Esophagus squamous epithelium (tissue), 5 donors: Measurements from ENCODE around the gene TNFRSF11A. TPM values are rescaled to one million over a fixed set of nuclear protein-coding genes. Genes with fewer than 3 reads are reported as not detected.

ENCODE experiments used
- DNase-seq: peaks from one replicate; lab custom pipeline; 2025; lab: John Stamatoyannopoulos, UW
- H3K27ac ChIP-seq, 4 donors: fragments of 200-600 bp; sonication (generic); one replicate each; pipeline ENCODE4 v1.5.1; 2016 to 2019; ENCODE audit warnings: mild to moderate bottlenecking in 1 of 4
- H3K27me3 ChIP-seq, 4 donors: fragments of 200-600 bp; sonication (generic); 1 replicate in 3 of 4; 2 replicates in 1 of 4; pipeline versions ENCODE4 v1.5.1 to v1.6.0; 2017 to 2021; ENCODE audit warnings: antibody characterized with exemption in 1 of 4
- H3K36me3 ChIP-seq, 3 donors: fragments of 200-600 bp; sonication (generic); one replicate each; pipeline ENCODE4 v1.5.1; 2016 to 2019
- H3K4me1 ChIP-seq, 3 donors: fragments of 200-600 bp; sonication (generic); one replicate each; pipeline ENCODE4 v1.5.1; 2017 to 2019
- H3K4me3 ChIP-seq, 4 donors: fragments of 200-600 bp; sonication (generic); 1 replicate in 3 of 4; 2 replicates in 1 of 4; pipeline ENCODE4 v1.5.1; 2016 to 2019; ENCODE audit warnings: mild to moderate bottlenecking in 2 of 4, moderate library complexity in 1 of 4
- H3K9me3 ChIP-seq, 3 donors: fragments of 200-600 bp; sonication (generic); one replicate each; pipeline ENCODE4 v1.5.1; 2016 to 2019
- POLR2A ChIP-seq, 4 donors: fragments of 450-650 bp; IDR thresholded peaks; one replicate each; pipeline ENCODE4 v1.6.1; 2017; ENCODE audit warnings: antibody characterized with exemption in 4 of 4, mild to moderate bottlenecking in 4 of 4, moderate library complexity in 3 of 4
- WGBS, 2 donors: methylation state at CpG; one replicate each; pipeline ENCODE4 v1.1.5; 2018; 5-methylcytosine and 5-hydroxymethylcytosine counted together
- intact Hi-C: fragments of 100-400 bp; cut with DNase I; formaldehyde crosslinking; loops from one replicate; pipeline ENCODE4 v1.15.0; 2022
- total RNA-seq, 4 donors: library from RNA; depleted of rRNA; stranded (reverse); fragments of >200 nt; gene quantifications; one replicate each; pipeline ENCODE4 v1.1.0, GENCODE V29; 2016
- TF ChIP-seq, protein P1 (sequence below), 6 experiments: fragments of 450-650 bp in 4 of 6; fragments of 200-600 bp in 2 of 6; sonication (generic) in 2 of 6; IDR thresholded peaks; one replicate each; pipeline ENCODE4 v1.5.1; 2016 to 2019; ENCODE audit warnings: antibody characterized with exemption in 6 of 6, mild to moderate bottlenecking in 4 of 6, moderate library complexity in 4 of 6
- donor health status: DM: yes; HTN: yes; CAD: no.

The TNFRSF11A gene
- total RNA-seq, 4 donors from 2014 or later: 1.9 to 5.6 (median 3.6) TPM

DNA sequence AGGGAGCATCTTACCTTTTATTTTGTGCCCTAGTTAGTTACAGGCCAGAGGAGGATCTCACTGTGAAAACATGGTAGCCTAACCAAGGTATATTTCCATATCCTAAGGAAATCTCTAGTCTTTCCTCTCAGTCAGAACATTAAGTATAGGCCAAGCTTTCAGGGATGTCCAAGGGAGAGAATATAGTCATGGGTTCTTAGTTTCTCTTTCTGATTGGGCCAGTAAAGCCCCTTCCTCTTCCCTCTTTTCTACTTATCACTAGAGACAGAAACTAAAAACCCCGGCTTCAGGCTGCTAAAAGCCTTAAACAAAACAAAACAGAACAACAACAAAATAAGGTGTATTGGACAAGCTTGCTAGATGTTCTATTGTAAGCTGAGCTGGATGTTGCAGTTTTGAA lies 44.3 kb upstream of the TNFRSF11A start:
- H3K9me3 ChIP-seq: no peaks in the 10 kb centered on the region
- no peak overlapping the region for H3K27ac ChIP-seq
- TF ChIP-seq, protein P1, sequence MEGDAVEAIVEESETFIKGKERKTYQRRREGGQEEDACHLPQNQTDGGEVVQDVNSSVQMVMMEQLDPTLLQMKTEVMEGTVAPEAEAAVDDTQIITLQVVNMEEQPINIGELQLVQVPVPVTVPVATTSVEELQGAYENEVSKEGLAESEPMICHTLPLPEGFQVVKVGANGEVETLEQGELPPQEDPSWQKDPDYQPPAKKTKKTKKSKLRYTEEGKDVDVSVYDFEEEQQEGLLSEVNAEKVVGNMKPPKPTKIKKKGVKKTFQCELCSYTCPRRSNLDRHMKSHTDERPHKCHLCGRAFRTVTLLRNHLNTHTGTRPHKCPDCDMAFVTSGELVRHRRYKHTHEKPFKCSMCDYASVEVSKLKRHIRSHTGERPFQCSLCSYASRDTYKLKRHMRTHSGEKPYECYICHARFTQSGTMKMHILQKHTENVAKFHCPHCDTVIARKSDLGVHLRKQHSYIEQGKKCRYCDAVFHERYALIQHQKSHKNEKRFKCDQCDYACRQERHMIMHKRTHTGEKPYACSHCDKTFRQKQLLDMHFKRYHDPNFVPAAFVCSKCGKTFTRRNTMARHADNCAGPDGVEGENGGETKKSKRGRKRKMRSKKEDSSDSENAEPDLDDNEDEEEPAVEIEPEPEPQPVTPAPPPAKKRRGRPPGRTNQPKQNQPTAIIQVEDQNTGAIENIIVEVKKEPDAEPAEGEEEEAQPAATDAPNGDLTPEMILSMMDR (IDR thresholded peaks at IDR 0.05): no peak
- TF ChIP-seq POLR2A (IDR thresholded peaks at IDR 0.05): no peak
- peaks cover 0 to 15% (median 3%) of the 10 kb centered on the region in 3 donors for H3K4me1 ChIP-seq
- no peak overlapping the region for H3K4me3 ChIP-seq
- peaks cover 0 to 97% (median 0%) of the 10 kb centered on the region in 3 donors for H3K36me3 ChIP-seq
- intact Hi-C loops: no loop called here
- 45 to 88% methylated on average over 1 of the region's 1 CpG for WGBS, 2 donors
- DNase-seq: no peak
- no peaks in the 10 kb centered on the region for H3K27me3 ChIP-seq

DNA sequence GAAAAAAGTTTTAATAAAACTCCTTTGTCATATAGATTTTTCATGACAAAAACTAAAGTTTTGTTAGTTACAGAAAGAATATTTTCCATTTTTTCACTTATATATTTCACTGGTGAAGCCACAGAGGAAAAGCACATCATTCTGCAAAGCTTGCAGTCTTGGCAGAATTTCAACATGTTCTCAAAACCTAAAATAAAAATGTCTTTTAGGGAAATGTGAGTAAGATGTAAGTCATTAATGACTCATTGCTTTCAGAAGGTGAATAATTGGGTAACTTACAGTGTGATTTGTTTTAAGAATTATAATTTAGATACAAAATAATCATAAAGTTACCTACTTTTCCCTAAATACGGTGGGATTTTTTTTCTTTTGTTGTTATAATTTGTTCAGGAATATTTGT lies 43.4 kb upstream of the TNFRSF11A start:
- 22 to 31% methylated on average over 1 of the region's 1 CpG for WGBS, 2 donors
- H3K27ac ChIP-seq: no peak overlapping the region
- no peak for TF ChIP-seq POLR2A (IDR thresholded peaks at IDR 0.05)
- TF ChIP-seq, protein P1 (IDR thresholded peaks at IDR 0.05): no peak

DNA sequence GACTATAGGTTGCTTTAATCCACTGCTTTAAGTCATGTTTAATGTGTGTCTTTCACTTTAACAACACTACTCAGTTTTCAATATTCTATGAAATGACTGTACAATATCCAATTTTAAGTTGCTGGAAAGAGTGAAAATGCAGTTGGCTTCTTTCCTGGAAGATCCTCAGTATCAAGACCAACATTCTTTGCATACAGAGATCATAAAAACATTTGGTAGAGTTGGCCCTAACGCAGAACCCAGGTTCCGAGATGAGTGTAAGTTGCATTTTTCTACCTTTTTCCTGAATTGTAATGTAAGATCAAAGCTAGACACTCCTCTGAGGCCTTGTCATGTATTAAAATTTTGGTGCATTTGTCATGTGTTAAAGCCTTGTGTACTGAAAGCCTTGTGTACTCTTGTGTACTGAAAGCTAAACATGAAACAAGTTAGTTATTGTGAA lies 42.9 kb upstream of the TNFRSF11A start:
- Histone ChIP-seq H3K4me1 (peaks cover 0 to 15% (median 3%) of the 10 kb centered on the region in 3 donors), H3K27ac (no peak overlapping the region), H3K4me3 (no peak overlapping the region), H3K36me3 (peaks cover 0 to 96% (median 0%) of the 10 kb centered on the region in 3 donors), H3K27me3 (no peaks in the 10 kb centered on the region), H3K9me3 (no peaks in the 10 kb centered on the region)
- TF ChIP-seq, protein P1 (IDR thresholded peaks at IDR 0.05): no peak
- no peak for TF ChIP-seq POLR2A (IDR thresholded peaks at IDR 0.05)
- DNase-seq: no peak
- intact Hi-C loops: no loop called here
- WGBS, 2 donors: 29 to 63% methylated on average over 2 of the region's 2 CpGs

More for the DNA sequence above, 43.4 kb upstream of the TNFRSF11A start:
- H3K36me3 ChIP-seq: peaks cover 0 to 97% (median 0%) of the 10 kb centered on the region in 3 donors
- H3K4me1 ChIP-seq: peaks cover 0 to 15% (median 3%) of the 10 kb centered on the region in 3 donors
- no peaks in the 10 kb centered on the region for H3K27me3 ChIP-seq
- no peaks in the 10 kb centered on the region for H3K9me3 ChIP-seq
- H3K4me3 ChIP-seq: no peak overlapping the region
- DNase-seq: no peak
- intact Hi-C loops: no loop called here

DNA sequence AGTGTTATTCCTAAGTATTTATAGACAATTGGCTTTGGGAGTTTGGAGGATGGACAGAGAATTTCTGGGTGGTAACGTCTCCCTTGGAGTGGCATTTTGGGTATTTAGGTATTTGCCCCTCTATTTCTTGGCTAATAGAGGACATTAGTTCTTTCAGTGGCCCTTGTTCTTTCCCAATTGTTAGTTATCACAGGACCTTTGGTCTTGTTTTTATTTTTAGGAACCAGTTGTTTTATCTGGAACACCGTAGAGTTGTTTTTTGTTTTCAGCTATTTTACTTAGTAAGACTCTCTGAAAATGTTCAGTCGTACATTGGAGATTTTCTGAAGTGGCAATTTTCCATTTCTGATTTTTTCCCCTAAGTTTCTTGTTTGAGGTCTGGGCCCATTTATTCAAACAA lies 40.5 kb upstream of the TNFRSF11A start:
- no peak for DNase-seq
- Histone ChIP-seq H3K4me3 (no peak overlapping the region), H3K9me3 (no peaks in the 10 kb centered on the region), H3K27ac (no peak overlapping the region), H3K4me1 (peaks cover 0 to 15% (median 3%) of the 10 kb centered on the region in 3 donors), H3K27me3 (no peaks in the 10 kb centered on the region), H3K36me3 (peaks cover 0 to 96% (median 0%) of the 10 kb centered on the region in 3 donors)
- no peak for TF ChIP-seq POLR2A (IDR thresholded peaks at IDR 0.05)
- TF ChIP-seq, protein P1 (IDR thresholded peaks at IDR 0.05): no peak
- 91% methylated on average over 3 of the region's 3 CpGs for WGBS, 2 donors
- intact Hi-C loops: no loop called here

DNA sequence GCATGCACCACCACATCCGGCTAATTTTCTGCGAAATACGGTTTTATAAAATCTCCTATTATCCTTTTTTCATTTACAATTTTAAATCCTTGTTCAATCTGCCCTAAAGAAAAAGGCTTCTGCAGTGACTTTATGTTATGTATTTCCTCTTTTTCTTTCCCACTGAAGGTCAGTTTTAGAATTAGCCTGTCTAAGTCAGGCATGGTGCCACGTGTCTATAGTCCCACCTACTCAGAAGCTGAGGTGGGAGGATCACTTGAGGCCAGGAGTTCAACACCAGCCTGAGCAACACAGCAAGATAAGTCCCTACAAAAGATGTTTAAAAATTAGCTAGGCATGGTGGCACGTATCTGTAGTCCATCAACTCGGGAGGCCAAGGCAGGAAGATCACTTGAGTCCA lies 39.8 kb upstream of the TNFRSF11A start:
- H3K27me3 ChIP-seq: no peaks in the 10 kb centered on the region
- no peaks in the 10 kb centered on the region for H3K9me3 ChIP-seq
- H3K27ac ChIP-seq: no peak overlapping the region
- WGBS, 2 donors: 93 to 97% methylated on average over 6 of the region's 6 CpGs
- no peak overlapping the region for H3K4me3 ChIP-seq
- H3K4me1 ChIP-seq: peaks cover 0 to 15% (median 3%) of the 10 kb centered on the region in 3 donors
- no peak for TF ChIP-seq POLR2A (IDR thresholded peaks at IDR 0.05)
- TF ChIP-seq, protein P1 (IDR thresholded peaks at IDR 0.05): no peak
- DNase-seq: no peak
- intact Hi-C loops: no loop called here
- peaks cover 0 to 96% (median 0%) of the 10 kb centered on the region in 3 donors for H3K36me3 ChIP-seq
